ENCODE data around the gene DPAGT1.

Gene DPAGT1

DNA sequence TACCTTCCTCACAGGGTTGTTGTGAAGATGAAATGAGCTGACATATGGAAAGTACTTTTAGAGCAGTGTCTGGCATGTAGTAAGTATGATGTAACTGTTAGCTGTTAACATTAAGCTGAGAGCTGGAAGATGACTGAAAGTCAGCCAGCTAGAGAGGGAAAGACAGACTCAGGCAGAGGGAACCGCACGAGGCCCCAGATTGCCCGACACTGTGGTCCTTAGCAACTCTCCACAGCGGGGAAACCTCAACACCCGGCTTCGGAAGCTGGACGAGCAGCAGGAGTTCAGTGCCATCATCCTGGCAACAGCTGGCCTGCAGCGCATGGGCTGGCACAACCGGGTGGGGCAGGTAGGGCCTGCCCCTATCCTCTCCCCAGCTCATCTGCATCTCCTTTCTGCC is 10.5 kb downstream of the DPAGT1 start:
- no peaks in the 10 kb centered on the region for H3K27me3 ChIP-seq (ENCODE audit: insufficient read depth, low read length, poor library complexity)
- no peak overlapping the region for H3K4me3 ChIP-seq (ENCODE audit: low read depth in 1 of 2, low read length in 2 of 2)
- H3K27ac ChIP-seq (ENCODE audit: low read length): peak overlapping the region; percentile 21; the same call in 1 of the 2 replicates
- peak overlapping the region; percentile 9; the same call in 1 of the 2 replicates for H3K9ac ChIP-seq (ENCODE audit: low read depth, low read length)
- H3K36me3 ChIP-seq (ENCODE audit: insufficient read depth, low read length): peaks cover 49% of the 10 kb centered on the region
- H4K20me1 ChIP-seq (ENCODE audit: insufficient read depth, low read length): peaks cover 40% of the 10 kb centered on the region
- no peak overlapping the region for H2AFZ ChIP-seq (ENCODE audit: low read depth, low read length)
- ATAC-seq (ENCODE audit: insufficient read depth, low read depth) (no peak), DNase-seq (peak; percentile 15)
- H3K4me1 ChIP-seq (ENCODE audit: insufficient read depth, low read length): peaks cover 36% of the 10 kb centered on the region
- peaks cover 65% of the 10 kb centered on the region for H3K79me2 ChIP-seq (ENCODE audit: insufficient read depth, low read length)
- TF ChIP-seq EZH2 (IDR thresholded peaks at IDR 0.05; ENCODE audit: borderline replicate concordance, low read depth, low read length, severe bottlenecking): no peak
- TF ChIP-seq, protein P1, sequence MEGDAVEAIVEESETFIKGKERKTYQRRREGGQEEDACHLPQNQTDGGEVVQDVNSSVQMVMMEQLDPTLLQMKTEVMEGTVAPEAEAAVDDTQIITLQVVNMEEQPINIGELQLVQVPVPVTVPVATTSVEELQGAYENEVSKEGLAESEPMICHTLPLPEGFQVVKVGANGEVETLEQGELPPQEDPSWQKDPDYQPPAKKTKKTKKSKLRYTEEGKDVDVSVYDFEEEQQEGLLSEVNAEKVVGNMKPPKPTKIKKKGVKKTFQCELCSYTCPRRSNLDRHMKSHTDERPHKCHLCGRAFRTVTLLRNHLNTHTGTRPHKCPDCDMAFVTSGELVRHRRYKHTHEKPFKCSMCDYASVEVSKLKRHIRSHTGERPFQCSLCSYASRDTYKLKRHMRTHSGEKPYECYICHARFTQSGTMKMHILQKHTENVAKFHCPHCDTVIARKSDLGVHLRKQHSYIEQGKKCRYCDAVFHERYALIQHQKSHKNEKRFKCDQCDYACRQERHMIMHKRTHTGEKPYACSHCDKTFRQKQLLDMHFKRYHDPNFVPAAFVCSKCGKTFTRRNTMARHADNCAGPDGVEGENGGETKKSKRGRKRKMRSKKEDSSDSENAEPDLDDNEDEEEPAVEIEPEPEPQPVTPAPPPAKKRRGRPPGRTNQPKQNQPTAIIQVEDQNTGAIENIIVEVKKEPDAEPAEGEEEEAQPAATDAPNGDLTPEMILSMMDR (IDR thresholded peaks at IDR 0.05; ENCODE audit: borderline replicate concordance, extremely low read depth, low read length, poor library complexity, severe bottlenecking): no peak
- H3K4me2 ChIP-seq (ENCODE audit: insufficient read depth, low read length): peak overlapping the region; percentile 93
- no peaks in the 10 kb centered on the region for H3K9me3 ChIP-seq (ENCODE audit: insufficient read depth, low read length, severe bottlenecking)

DNA sequence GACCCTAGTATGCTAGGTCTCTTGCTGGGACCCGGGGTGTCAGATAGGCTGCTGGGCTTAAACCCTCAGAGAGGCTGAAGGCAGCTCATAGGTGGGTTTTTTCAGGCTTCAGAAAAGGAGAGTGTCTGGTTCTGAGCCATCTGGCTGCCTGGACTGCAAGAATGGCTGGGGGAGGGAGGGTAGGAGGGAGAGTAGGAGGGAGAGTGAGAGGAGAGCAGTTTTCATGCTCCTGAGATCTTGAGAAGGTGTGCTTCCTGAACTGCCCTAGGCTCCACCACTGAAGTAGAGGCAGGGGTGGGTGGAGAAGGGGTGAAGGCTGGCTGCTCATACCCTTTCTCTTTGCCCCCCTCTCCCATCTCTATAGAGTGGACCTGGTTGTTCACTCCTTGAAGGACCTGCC is 12.3 kb downstream of the DPAGT1 start:
- no peak for TF ChIP-seq EZH2 (IDR thresholded peaks at IDR 0.05; ENCODE audit: borderline replicate concordance, low read depth, low read length, severe bottlenecking)
- TF ChIP-seq, protein P1 (IDR thresholded peaks at IDR 0.05; ENCODE audit: borderline replicate concordance, extremely low read depth, low read length, poor library complexity, severe bottlenecking): no peak
- H2AFZ ChIP-seq (ENCODE audit: low read depth, low read length): no peak overlapping the region
- H3K27ac ChIP-seq (ENCODE audit: low read length): no peak overlapping the region
- peaks cover 34% of the 10 kb centered on the region for H4K20me1 ChIP-seq (ENCODE audit: insufficient read depth, low read length)
- DNase-seq (no peak), ATAC-seq (ENCODE audit: insufficient read depth, low read depth) (no peak)
- no peaks in the 10 kb centered on the region for H3K9me3 ChIP-seq (ENCODE audit: insufficient read depth, low read length, severe bottlenecking)
- no peak overlapping the region for H3K4me3 ChIP-seq (ENCODE audit: low read depth in 1 of 2, low read length in 2 of 2)
- peaks cover 42% of the 10 kb centered on the region for H3K4me1 ChIP-seq (ENCODE audit: insufficient read depth, low read length)
- H3K4me2 ChIP-seq (ENCODE audit: insufficient read depth, low read length): no peak overlapping the region
- H3K36me3 ChIP-seq (ENCODE audit: insufficient read depth, low read length): peaks cover 39% of the 10 kb centered on the region
- no peaks in the 10 kb centered on the region for H3K27me3 ChIP-seq (ENCODE audit: insufficient read depth, low read length, poor library complexity)
- H3K9ac ChIP-seq (ENCODE audit: low read depth, low read length): no peak overlapping the region
- peaks cover 66% of the 10 kb centered on the region for H3K79me2 ChIP-seq (ENCODE audit: insufficient read depth, low read length)

DNA sequence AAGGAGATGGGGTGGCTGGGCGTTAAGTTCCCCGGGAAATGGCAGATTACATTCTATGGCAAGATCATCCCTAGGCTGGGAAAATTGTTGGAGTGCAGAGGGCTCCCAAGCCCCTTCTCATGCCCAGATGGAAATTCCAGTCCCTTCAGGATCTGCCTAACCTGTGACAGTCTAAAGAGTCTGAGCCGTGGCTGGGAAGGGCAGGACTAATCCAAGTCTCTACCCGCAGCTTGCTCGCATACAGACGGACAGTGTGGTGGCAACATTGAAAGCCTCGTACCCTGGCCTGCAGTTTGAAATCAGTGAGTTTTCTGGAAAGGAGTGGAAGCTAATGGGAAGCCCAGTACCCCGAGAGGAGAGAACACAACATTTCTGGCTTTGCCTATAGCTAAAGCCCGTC is 13.2 kb downstream of the DPAGT1 start:
- H2AFZ ChIP-seq (ENCODE audit: low read depth, low read length): no peak overlapping the region
- no peak for TF ChIP-seq EZH2 (IDR thresholded peaks at IDR 0.05; ENCODE audit: borderline replicate concordance, low read depth, low read length, severe bottlenecking)
- TF ChIP-seq, protein P1 (IDR thresholded peaks at IDR 0.05; ENCODE audit: borderline replicate concordance, extremely low read depth, low read length, poor library complexity, severe bottlenecking): no peak
- H3K36me3 ChIP-seq (ENCODE audit: insufficient read depth, low read length): peaks cover 30% of the 10 kb centered on the region
- no peaks in the 10 kb centered on the region for H3K27me3 ChIP-seq (ENCODE audit: insufficient read depth, low read length, poor library complexity)
- no peak overlapping the region for H3K4me2 ChIP-seq (ENCODE audit: insufficient read depth, low read length)
- H3K4me3 ChIP-seq (ENCODE audit: low read depth in 1 of 2, low read length in 2 of 2): no peak overlapping the region
- peaks cover 25% of the 10 kb centered on the region for H4K20me1 ChIP-seq (ENCODE audit: insufficient read depth, low read length)
- H3K79me2 ChIP-seq (ENCODE audit: insufficient read depth, low read length): peaks cover 57% of the 10 kb centered on the region
- peaks cover 43% of the 10 kb centered on the region for H3K4me1 ChIP-seq (ENCODE audit: insufficient read depth, low read length)
- H3K9ac ChIP-seq (ENCODE audit: low read depth, low read length): no peak overlapping the region
- ATAC-seq (ENCODE audit: insufficient read depth, low read depth): no peak
- H3K27ac ChIP-seq (ENCODE audit: low read length): no peak overlapping the region
- H3K9me3 ChIP-seq (ENCODE audit: insufficient read depth, low read length, severe bottlenecking): no peaks in the 10 kb centered on the region
- DNase-seq: no peak

Data from DND-41 (cell line).